GM12874 (cell line): ENCODE results near the gene LNX1.

Experiments
- TF ChIP-seq, protein P1 (sequence below): IDR thresholded peaks from 2 replicates; pipeline ENCODE4 v1.5.1; 2011; ENCODE audit warnings: low read depth, mild to moderate bottlenecking, control low read depth, low read length, moderate library complexity; ENCODE audit not compliant: insufficient read depth

The LNX1 gene

DNA sequence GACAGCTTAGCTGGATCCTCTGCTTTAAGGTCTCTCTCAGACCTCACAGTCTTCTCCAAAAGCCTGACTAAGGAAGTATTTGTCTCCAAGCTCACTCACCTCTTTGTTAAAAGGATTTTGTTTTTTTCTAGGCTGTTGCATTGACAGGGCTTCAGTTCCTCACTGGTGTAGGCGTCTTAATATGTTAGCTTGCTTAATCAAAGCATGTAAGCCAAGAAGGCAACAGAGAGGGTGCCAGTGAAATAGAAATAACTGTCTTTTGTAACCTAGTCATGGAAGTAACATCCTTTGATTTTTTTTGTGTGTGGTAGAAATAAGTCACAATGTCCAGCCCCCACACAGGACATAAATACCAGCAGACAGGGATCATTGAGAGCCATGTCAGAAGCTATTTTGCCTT is 155.0 kb downstream of the LNX1 start:
- TF ChIP-seq, protein P1, sequence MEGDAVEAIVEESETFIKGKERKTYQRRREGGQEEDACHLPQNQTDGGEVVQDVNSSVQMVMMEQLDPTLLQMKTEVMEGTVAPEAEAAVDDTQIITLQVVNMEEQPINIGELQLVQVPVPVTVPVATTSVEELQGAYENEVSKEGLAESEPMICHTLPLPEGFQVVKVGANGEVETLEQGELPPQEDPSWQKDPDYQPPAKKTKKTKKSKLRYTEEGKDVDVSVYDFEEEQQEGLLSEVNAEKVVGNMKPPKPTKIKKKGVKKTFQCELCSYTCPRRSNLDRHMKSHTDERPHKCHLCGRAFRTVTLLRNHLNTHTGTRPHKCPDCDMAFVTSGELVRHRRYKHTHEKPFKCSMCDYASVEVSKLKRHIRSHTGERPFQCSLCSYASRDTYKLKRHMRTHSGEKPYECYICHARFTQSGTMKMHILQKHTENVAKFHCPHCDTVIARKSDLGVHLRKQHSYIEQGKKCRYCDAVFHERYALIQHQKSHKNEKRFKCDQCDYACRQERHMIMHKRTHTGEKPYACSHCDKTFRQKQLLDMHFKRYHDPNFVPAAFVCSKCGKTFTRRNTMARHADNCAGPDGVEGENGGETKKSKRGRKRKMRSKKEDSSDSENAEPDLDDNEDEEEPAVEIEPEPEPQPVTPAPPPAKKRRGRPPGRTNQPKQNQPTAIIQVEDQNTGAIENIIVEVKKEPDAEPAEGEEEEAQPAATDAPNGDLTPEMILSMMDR: no peak

DNA sequence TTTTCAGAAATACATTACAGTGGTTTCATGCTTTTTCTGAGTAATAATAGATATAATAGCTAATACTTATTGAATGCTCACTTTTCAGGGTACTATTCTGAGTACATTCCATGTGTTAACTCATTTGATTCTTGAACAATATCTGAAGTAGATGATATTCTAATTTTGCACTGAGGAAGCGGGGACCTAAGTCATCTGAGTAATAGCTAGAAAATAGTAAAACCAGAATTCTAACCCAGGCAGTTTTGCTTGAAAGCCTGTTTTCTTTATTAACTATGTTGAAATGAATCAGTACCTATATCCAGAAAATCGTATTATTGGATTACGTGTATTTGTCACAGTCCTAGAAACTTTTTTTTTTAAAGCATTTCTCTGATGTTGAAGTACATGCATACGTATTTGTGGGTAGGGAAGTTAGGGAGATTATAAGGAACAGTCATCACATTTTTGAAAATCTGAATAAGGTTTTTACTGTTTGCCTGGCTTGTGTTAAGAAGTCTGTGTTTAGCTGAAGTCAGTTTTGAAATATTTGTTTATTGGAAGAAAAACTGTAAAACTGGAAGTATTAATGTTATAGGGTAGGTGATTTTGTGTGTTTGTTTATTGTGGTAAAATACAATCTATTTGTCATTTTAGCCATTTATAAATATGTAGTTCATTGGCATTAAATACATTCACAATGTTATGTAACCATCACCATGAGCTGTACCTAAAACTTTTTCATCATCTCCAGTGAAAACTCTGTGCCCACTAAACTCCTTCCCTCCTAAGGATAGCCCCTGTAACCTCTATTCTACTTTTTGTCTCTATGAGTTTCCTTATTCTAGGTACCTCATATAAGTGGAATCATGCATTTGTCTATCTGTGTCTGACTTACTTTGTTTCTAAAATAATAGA is 158.5 kb downstream of the LNX1 start:
- TF ChIP-seq, protein P1: no peak

GRCh38 chr4:53431052-53431451 is 160.2 kb downstream of the LNX1 start:
- TF ChIP-seq, protein P1: no peak

DNA sequence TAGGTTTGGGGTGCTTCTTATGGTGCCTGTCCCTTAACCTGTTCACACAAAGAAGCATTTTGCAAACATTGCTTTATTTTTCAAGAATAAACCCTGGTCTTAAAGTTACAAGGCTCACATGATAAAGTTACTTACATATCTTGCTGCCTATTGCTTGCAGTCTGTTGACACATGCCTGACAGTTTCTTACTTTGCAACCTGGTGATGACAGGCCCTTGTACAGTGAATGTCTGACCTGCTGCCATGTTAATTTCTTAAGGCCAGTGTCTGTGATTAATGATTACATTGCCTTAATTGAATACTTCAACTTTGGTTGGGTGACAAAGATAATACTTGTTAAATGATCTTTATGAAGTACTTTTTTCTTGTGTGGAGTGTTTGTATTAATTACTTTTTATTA is 163.9 kb downstream of the LNX1 start:
- TF ChIP-seq, protein P1: no peak

- TF ChIP-seq, protein P1: no peak
Observed at GRCh38 chr4:53424280-53424679, 167.0 kb downstream of the LNX1 start.

GRCh38 chr4:53422367-53422766 is 168.9 kb downstream of the LNX1 start:
- TF ChIP-seq, protein P1: no peak

GRCh38 chr4:53421791-53422190 is 169.5 kb downstream of the LNX1 start:
- TF ChIP-seq, protein P1: no peak
